H1 (cell line): ENCODE measurements around the gene HIVEP3. TPM values are rescaled to one million over a fixed set of nuclear protein-coding genes. Genes with fewer than 3 reads are reported as not detected.

Experiments used
- CTCF ChIA-PET: fragments of 300-600 bp; sonication (Branson Sonifier 250); formaldehyde crosslinking; loops from one replicate; lab custom pipeline; 2021; ENCODE audit not compliant: partially characterized antibody; lab: Charles Lee
- POLR2A ChIA-PET: fragments of 300-600 bp; sonication (Branson Sonifier 250); formaldehyde crosslinking; loops from one replicate; lab custom pipeline; 2021; ENCODE audit warnings: inconsistent platforms; ENCODE audit not compliant: partially characterized antibody; lab: Charles Lee
- DNase-seq, 2 experiments: peaks; one replicate each; pipeline versions ENCODE4 v3.0.0 to v3.0.0-alpha.2; 2010 to 2022; ENCODE audit warnings: low spot score in 2 of 2, low read depth in 1 of 2, mixed read lengths in 1 of 2
- FAIRE-seq: peaks from 2 replicates; lab custom pipeline; 2011; peaks lifted over from hg19 to GRCh38; lab: Jason Lieb, UNC
- H2AFZ ChIP-seq: 2 replicates; pipeline ENCODE4 v1.8.1; 2012; ENCODE audit warnings: low read length, inconsistent platforms
- H2AK5ac ChIP-seq: 2 replicates; pipeline ENCODE4 v1.6.1; 2013; ENCODE audit warnings: low read depth, low read length
- H2BK120ac ChIP-seq: replicated peaks from 2 replicates; pipeline ENCODE3; 2013; ENCODE audit warnings: low read depth, low read length, inconsistent platforms
- H2BK12ac ChIP-seq: 2 replicates; pipeline ENCODE4 v1.6.1; 2013; ENCODE audit warnings: low read depth, low read length
- H2BK15ac ChIP-seq: 2 replicates; pipeline ENCODE4 v1.6.1; 2013; ENCODE audit warnings: low read length
- H2BK20ac ChIP-seq: 2 replicates; pipeline ENCODE4 v1.6.1; 2013; ENCODE audit warnings: low read length
- H2BK5ac ChIP-seq: 2 replicates; pipeline ENCODE4 v1.6.1; 2013; ENCODE audit warnings: low read depth, low read length
- H3K14ac ChIP-seq: 2 replicates; pipeline ENCODE4 v1.6.1; 2013; ENCODE audit warnings: inconsistent platforms; ENCODE audit not compliant: insufficient read length
- H3K18ac ChIP-seq: 2 replicates; pipeline ENCODE4 v1.6.1; 2013; ENCODE audit warnings: low read length; ENCODE audit errors: extremely low read depth
- H3K23ac ChIP-seq: 2 replicates; pipeline ENCODE4 v1.6.1; 2013; ENCODE audit warnings: inconsistent platforms; ENCODE audit not compliant: insufficient read length
- H3K23me2 ChIP-seq: 2 replicates; pipeline ENCODE4 v1.6.1; 2013; ENCODE audit warnings: low read depth, low read length
- H3K27ac ChIP-seq: 2 replicates; pipeline ENCODE4 v1.6.1; 2011; ENCODE audit warnings: low read depth, low read length, inconsistent platforms
- H3K27me3 ChIP-seq, 4 experiments: replicated peaks in 1 of 4; 1 replicate in 1 of 4; 2 replicates in 3 of 4; pipeline versions ENCODE4 v1.6.1 to v1.8.1; 2011 to 2013; ENCODE audit warnings: low read length in 3 of 4, mild to moderate bottlenecking in 3 of 4, inconsistent platforms in 2 of 4, mixed read lengths in 2 of 4, moderate library complexity in 1 of 4; ENCODE audit not compliant: control insufficient read depth in 3 of 4, insufficient read depth in 3 of 4; ENCODE audit errors: extremely low read depth in 1 of 4
- H3K36me3 ChIP-seq, 4 experiments: 2 replicates each; pipeline versions ENCODE4 v1.6.1 to v1.8.1; 2011 to 2013; ENCODE audit warnings: mild to moderate bottlenecking in 4 of 4, low read length in 3 of 4, moderate library complexity in 2 of 4, control low read depth in 1 of 4, inconsistent platforms in 1 of 4; ENCODE audit not compliant: insufficient read depth in 4 of 4, control insufficient read depth in 2 of 4
- H3K4ac ChIP-seq: replicated peaks from 2 replicates; pipeline ENCODE3; 2013; ENCODE audit warnings: low read length, low read depth, mixed read lengths, inconsistent platforms; ENCODE audit not compliant: insufficient read length
- H3K4me1 ChIP-seq, 4 experiments: replicated peaks in 1 of 4; 1 replicate in 1 of 4; 2 replicates in 3 of 4; pipeline versions ENCODE4 v1.6.1 to v1.8.1; 2011 to 2013; ENCODE audit warnings: low read length in 3 of 4, inconsistent platforms in 2 of 4, mixed read lengths in 1 of 4; ENCODE audit not compliant: insufficient read depth in 4 of 4, control insufficient read depth in 3 of 4
- H3K4me2 ChIP-seq, 2 experiments: 2 replicates each; pipeline versions ENCODE4 v1.6.1 to v1.8.1; 2011 to 2013; ENCODE audit warnings: low read depth in 2 of 2, low read length in 2 of 2, control low read depth in 1 of 2, inconsistent platforms in 1 of 2, mild to moderate bottlenecking in 1 of 2; ENCODE audit not compliant: insufficient read depth in 1 of 2
- H3K4me3 ChIP-seq, 4 experiments: fragments of 200-600, 300-600 bp in 1 of 4; sonication (generic), shearing (Covaris generic), sonication (Bioruptor Twin) in 1 of 4; 2 replicates each; pipeline versions ENCODE4 v1.5.1 to v1.8.1; 2011 to 2016; ENCODE audit warnings: low read length in 4 of 4, low read depth in 3 of 4, control low read depth in 2 of 4, inconsistent platforms in 2 of 4, mild to moderate bottlenecking in 2 of 4, mixed read lengths in 1 of 4, moderate library complexity in 1 of 4; ENCODE audit not compliant: insufficient read depth in 2 of 4; ENCODE audit errors: extremely low read depth in 1 of 4
- H3K56ac ChIP-seq: replicated peaks from 2 replicates; pipeline ENCODE3; 2013; ENCODE audit warnings: low read depth, mild to moderate bottlenecking, mixed read lengths, low read length, inconsistent platforms; ENCODE audit not compliant: insufficient read length
- H3K79me1 ChIP-seq: 2 replicates; pipeline ENCODE4 v1.6.1; 2013; ENCODE audit warnings: low read depth, low read length, control low read depth
- H3K79me2 ChIP-seq, 2 experiments: 2 replicates each; pipeline versions ENCODE4 v1.6.1 to v1.8.1; 2012 to 2013; ENCODE audit warnings: low read length in 2 of 2, mild to moderate bottlenecking in 2 of 2, inconsistent platforms in 1 of 2; ENCODE audit not compliant: insufficient read depth in 2 of 2, control insufficient read depth in 1 of 2
- H3K9ac ChIP-seq, 4 experiments: replicated peaks in 1 of 4; 1 replicate in 1 of 4; 2 replicates in 3 of 4; pipeline versions ENCODE4 v1.6.1 to v1.8.1; 2011 to 2013; ENCODE audit warnings: low read depth in 3 of 4, low read length in 3 of 4, control low read depth in 2 of 4, mild to moderate bottlenecking in 2 of 4, moderate library complexity in 2 of 4, inconsistent platforms in 1 of 4; ENCODE audit errors: extremely low read depth in 1 of 4
- H3K9me3 ChIP-seq, 2 experiments: 2 replicates each; pipeline versions ENCODE4 v1.6.1 to v1.8.1; 2012 to 2013; ENCODE audit warnings: mild to moderate bottlenecking in 2 of 2, moderate library complexity in 2 of 2, control low read depth in 1 of 2, inconsistent platforms in 1 of 2, low read depth in 1 of 2, low read length in 1 of 2, mixed read lengths in 1 of 2; ENCODE audit not compliant: insufficient read depth in 2 of 2
- H4K20me1 ChIP-seq, 2 experiments: replicated peaks in 1 of 2; 2 replicates each; pipeline versions ENCODE3 to v1.8.1; 2011 to 2013; ENCODE audit warnings: inconsistent platforms in 2 of 2, low read length in 2 of 2, mild to moderate bottlenecking in 1 of 2; ENCODE audit not compliant: insufficient read depth in 2 of 2, control insufficient read depth in 1 of 2
- H4K5ac ChIP-seq: 2 replicates; pipeline ENCODE4 v1.6.1; 2013; ENCODE audit warnings: low read length, low read depth, mixed read lengths, inconsistent platforms; ENCODE audit not compliant: insufficient read length
- H4K8ac ChIP-seq: 2 replicates; pipeline ENCODE4 v1.8.0; 2013; ENCODE audit warnings: mild to moderate bottlenecking, moderate library complexity, low read length, inconsistent platforms; ENCODE audit not compliant: insufficient read depth; ENCODE audit errors: extremely low read depth
- H4K91ac ChIP-seq: replicated peaks from 2 replicates; pipeline ENCODE3; 2013; ENCODE audit warnings: low read length, mixed read lengths, inconsistent platforms; ENCODE audit not compliant: insufficient read length
- EGR1 ChIP-seq: IDR thresholded peaks from 2 replicates; pipeline ENCODE4 v1.6.1; 2011; ENCODE audit warnings: low read depth, low read length, borderline replicate concordance
- SRF ChIP-seq: IDR thresholded peaks from 2 replicates; pipeline ENCODE4 v1.6.1; 2011; ENCODE audit warnings: mild to moderate bottlenecking, low read depth, low read length, moderate library complexity
- WGBS, 2 experiments: shearing (Covaris generic) in 1 of 2; methylation state at CpG; one replicate each; pipeline versions ENCODE4 v1.1.6 to v1.1.7; 2013 to 2015; ENCODE audit warnings: low lambda C conversion rate in 2 of 2, mixed read lengths in 2 of 2, inconsistent platforms in 1 of 2, low coverage in 1 of 2, missing lambda C conversion rate in 1 of 2; ENCODE audit not compliant: insufficient replicate concordance in 2 of 2, insufficient coverage in 1 of 2, insufficient read length in 1 of 2; ENCODE audit errors: extremely low coverage in 1 of 2, missing lambda C conversion rate in 1 of 2; 5-methylcytosine and 5-hydroxymethylcytosine counted together
- polyA plus RNA-seq, 7 experiments: library from polyadenylated mRNA; depleted of rRNA in 3 of 7; stranded (reverse) in 5 of 7; unstranded in 2 of 7; fragments of >200 nt in 5 of 7; fragments of 200-250 nt in 2 of 7; gene quantifications; 1 replicate in 5 of 7; 2 replicates in 1 of 7; 4 replicates in 1 of 7; pipeline versions ENCODE4 v1.2.1 to v1.2.3, GENCODE V29; 2011 to 2013; ENCODE audit warnings: missing spikeins in 2 of 7, mixed read lengths in 2 of 7
- total RNA-seq: library from RNA; stranded (reverse); fragmentation: NEBNext Ultra II Directional; extraction: Animal tissue kit (Norgen Biotek cat#: 25700); gene quantifications from 2 replicates; pipeline ENCODE4 v1.2.1, GENCODE V29; 2021

HIVEP3 gene
- total and polyA plus RNA-seq, 2 of the 8 experiments (the other 6 are each of a cell fraction or from before 2014, with no cell fraction given): 0.24 to 0.69 TPM

GRCh38 chr1:41619511-41620364 is 299.0 kb downstream of the HIVEP3 start:
- no peaks in the 10 kb centered on the region for H3K79me1 ChIP-seq
- H3K14ac ChIP-seq: no peak overlapping the region
- no peaks in the 10 kb centered on the region; a peak in 2 of 7 replicates for H3K27me3 ChIP-seq
- no peak overlapping the region for H3K4ac ChIP-seq
- FAIRE-seq: no peak
- H2BK120ac ChIP-seq: no peak overlapping the region
- H2BK20ac ChIP-seq: no peak overlapping the region
- H3K4me3 ChIP-seq: no peak overlapping the region
- peak overlapping the region in 1 of 2 experiments; percentile 31; a peak in 2 of 4 replicates for H3K4me2 ChIP-seq
- H4K91ac ChIP-seq: no peak overlapping the region
- H3K36me3 ChIP-seq: no peaks in the 10 kb centered on the region
- H3K18ac ChIP-seq: peak overlapping the region; percentile 15; the same call in 1 of the 2 replicates
- no peak overlapping the region for H4K5ac ChIP-seq
- no peaks in the 10 kb centered on the region for H3K23me2 ChIP-seq
- peak; percentile 27 to 43 for DNase-seq
- no peaks in the 10 kb centered on the region for H3K9me3 ChIP-seq
- H4K8ac ChIP-seq: no peak overlapping the region
- 58% methylated on average over 10 of the region's 10 CpGs; no CpG with 5 or more reads in 1 of the 2 experiments for WGBS, 2 experiments
- peak overlapping the region; percentile 75; the same call in 1 of the 2 replicates for H2AK5ac ChIP-seq
- H3K4me1 ChIP-seq: peaks cover 2 to 11% (median 6%) of the 10 kb centered on the region in 4 experiments; a peak in 5 of 7 replicates
- no peak overlapping the region for H3K27ac ChIP-seq
- POLR2A ChIA-PET: no interaction called here
- CTCF ChIA-PET: interaction anchor here (0.7 to 1.8 kb wide), 4 partner anchors 17 to 158 kb away, joined by 3 to 5 read pairs (median 4); no protein-coding TSS in a partner anchor
- H3K79me2 ChIP-seq: no peaks in the 10 kb centered on the region
- H2BK12ac ChIP-seq: no peak overlapping the region; the same call in 1 of the 2 replicates
- H2BK15ac ChIP-seq: no peak overlapping the region
- H4K20me1 ChIP-seq: no peaks in the 10 kb centered on the region
- no peak overlapping the region for H3K56ac ChIP-seq
- no peak overlapping the region for H3K9ac ChIP-seq
- 0 out of 2 replicates have a peak overlapping the region, but pooled peaks have one; percentile 71 for H2BK5ac ChIP-seq
- no peak overlapping the region for H3K23ac ChIP-seq
- peak overlapping the region; percentile 29; the same call in 1 of the 2 replicates for H2AFZ ChIP-seq
- TF ChIP-seq SRF (no peak), EGR1 (no peak)
